HG03066 (cell line): ENCODE measurements around the gene GCM1.

ENCODE experiments used
- ATAC-seq: cut with Tn5 transposase; IDR thresholded peaks from one replicate; pipeline ENCODE4 v1.9.1; 2021; ENCODE audit warnings: low read depth; ENCODE audit not compliant: unreplicated experiment

Gene GCM1

GRCh38 chr6:53154071-53154470 lies 5.4 kb upstream of the GCM1 start:
- ATAC-seq, result no peak

DNA sequence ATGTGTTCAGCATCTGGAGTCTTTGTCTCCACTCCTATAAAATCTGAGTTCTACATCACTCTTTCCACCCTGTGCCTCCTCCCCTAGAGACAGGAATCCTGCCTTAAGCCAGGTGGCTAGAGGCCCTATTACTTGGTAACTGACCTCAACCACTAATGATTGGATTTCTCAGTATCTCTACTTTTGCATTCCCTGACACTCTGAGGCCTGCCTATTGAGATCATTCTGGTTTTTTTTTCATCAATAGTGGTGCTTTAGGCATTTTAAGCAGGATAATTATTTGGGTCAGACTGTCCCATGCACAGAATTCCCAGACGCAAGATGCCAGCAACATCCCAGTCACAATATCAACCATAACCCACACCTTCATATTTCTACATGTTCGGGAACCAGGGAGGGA lies 3.9 kb upstream of the GCM1 start:
- no peak for ATAC-seq

GRCh38 chr6:53151676-53152075 lies 3.0 kb upstream of the GCM1 start:
- no peak for ATAC-seq

GRCh38 chr6:53144802-53145201 lies 3.8 kb downstream of the GCM1 start:
- no peak for ATAC-seq

- no peak for ATAC-seq
These were observed 4.9 kb downstream of the GCM1 start for GRCh38 chr6:53143710-53144109.

- ATAC-seq, result no peak
These were observed 5.8 kb downstream of the GCM1 start for GRCh38 chr6:53142810-53143209.

GRCh38 chr6:53139841-53140413 lies 8.7 kb downstream of the GCM1 start:
- ATAC-seq, result no peak

DNA sequence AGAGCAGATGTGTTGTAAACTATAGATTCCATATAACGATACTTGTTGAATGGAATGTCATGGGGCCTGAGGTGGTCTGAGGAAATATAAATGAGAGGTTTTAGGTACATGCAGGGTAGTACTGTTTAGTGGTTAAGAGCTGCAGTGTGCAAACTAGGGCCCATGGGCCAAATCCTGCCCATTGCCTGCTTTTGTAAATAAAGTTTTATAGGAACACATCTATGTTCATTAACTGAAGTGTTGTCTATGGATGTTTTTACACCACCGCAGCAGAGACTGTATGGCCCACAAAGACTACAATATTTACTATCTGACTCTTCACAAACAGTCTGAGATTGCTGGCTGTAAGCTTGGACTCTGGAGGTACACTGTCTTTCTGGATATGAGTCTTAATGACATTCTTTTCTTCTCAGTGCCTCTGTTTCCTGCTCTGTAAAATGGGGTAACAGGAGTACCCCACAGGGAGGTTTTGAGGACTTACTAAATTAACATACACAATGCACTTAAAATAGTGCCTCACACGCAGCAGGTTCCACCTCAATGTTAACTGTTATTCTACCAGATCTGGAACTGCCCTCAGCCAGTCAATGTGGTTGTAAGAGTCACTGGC lies 12.5 kb downstream of the GCM1 start:
- ATAC-seq, result no peak

- ATAC-seq, result no peak
These were observed 13.9 kb downstream of the GCM1 start for GRCh38 chr6:53134601-53135235.

- no peak for ATAC-seq
These were observed 14.7 kb downstream of the GCM1 start for GRCh38 chr6:53133961-53134360.

GRCh38 chr6:53130569-53131290 lies 17.9 kb downstream of the GCM1 start:
- ATAC-seq, result no peak

DNA sequence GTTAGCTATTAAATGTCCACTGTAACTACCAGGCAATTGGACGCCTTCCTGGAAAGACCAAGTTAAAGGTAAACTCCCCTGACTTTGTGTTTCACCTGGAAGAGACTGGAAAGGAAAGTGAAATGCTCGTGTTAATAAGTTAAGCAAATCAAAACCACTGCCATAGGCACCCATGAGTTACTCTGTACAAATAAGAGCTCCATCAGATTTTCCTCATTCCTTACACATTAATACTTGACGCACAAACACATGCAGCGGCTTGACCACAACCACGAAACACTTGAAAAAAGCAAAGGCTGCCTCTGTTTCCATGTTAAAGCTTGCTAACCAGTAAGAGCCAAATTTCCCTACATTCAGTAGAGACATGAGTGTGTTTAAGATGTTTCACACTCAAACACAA lies 19.8 kb downstream of the GCM1 start:
- no peak for ATAC-seq

GRCh38 chr6:53125276-53125675 lies 23.4 kb downstream of the GCM1 start:
- ATAC-seq, result no peak

DNA sequence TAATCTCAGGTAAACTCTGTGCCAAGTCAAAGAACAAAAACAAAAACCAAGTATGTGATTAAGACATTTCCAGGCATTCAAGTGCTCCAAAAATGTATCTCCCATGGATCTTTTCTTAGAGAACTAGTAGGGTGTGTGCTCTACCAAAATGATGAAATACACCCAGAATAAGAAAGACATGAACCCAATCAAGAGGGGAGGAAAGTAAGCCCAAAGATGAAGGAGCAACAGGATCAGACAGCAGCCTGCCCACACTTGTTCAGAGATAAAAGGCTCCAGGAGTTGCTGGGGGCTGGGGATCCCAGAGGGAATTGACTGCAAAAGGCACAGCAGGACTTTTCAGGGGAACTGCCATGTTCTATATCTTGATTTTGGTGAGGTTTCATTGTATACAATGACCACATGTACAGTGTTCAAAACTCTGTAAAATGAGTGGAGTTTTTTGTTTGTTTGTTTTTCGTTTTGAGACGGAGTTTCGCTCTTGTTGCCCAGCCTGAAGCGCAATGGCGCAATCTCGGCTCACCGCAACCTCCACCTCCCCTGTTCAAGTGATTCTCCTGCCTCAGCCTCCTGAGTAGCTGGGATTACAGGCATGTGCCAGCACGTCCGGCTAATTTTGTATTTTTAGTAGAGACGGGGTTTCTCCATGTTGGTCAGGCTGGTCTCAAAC lies 24.4 kb downstream of the GCM1 start:
- ATAC-seq, result no peak

DNA sequence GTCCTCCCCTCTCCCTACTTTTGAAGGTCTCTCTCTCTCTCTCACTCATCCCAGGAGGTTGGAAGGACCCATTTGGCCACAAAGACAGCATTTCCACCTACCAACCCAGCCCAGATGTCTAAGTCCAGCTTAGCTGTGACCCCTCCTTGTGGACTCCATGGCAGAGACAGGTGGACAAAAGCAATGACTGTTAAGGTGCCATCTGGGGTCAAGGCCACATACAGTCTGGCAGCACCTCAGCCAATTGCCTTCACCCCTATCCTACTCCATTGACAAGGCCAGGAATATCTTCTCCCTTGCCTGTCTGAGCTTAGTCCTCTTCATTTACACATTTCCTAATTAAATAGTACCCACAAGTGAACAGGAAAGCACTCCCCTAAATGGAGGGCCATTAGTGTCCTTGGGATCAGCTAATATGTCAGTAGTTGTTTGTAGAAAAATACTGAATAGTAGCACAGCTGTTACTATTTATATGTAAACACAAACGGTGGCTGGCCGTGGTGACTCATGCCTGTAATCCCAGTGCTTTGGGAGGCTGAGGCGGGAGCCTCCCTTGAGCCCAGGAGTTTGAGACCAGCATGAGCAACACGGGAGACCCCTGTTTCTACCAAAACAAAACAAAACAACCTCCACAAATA lies 28.8 kb downstream of the GCM1 start:
- ATAC-seq, result no peak

DNA sequence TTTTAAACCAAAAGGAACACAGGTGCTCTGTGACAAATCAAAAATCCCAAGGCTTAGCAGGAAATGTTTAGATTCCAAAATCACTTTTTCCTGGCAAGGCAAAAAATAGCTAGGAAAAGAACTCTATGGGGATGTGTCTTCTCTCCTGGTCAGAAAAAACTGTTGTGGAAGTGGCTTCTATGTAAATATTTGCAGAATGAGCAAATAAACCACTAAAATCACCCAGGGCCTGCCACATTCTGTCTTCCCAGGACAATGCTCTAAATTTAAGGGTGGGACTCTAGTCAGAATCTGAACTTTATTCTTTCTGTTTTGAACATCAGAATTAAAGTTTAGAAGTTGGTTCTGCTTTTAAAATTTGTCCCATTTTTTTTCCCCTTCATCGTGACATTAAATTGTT lies 29.3 kb downstream of the GCM1 start:
- ATAC-seq, result no peak

DNA sequence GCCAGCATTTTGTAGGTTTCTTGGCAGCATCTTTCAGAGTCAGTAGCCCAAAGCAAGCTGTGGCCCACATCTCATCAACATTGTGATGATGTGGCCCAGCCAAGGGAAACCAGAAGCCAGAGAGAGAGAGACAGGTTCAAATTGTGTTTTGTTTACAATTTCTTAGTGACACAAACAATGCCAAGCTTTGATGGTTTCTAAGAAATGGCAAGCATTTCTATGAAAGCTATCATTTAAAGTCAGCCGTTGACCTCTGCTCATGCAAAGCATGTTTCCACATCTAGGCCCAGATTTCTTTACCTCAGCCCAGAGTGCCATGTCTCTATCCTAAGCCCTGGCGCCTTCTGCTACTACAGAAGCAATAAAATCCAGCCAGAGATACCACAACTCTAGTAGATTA lies 32.9 kb downstream of the GCM1 start:
- ATAC-seq, result no peak

DNA sequence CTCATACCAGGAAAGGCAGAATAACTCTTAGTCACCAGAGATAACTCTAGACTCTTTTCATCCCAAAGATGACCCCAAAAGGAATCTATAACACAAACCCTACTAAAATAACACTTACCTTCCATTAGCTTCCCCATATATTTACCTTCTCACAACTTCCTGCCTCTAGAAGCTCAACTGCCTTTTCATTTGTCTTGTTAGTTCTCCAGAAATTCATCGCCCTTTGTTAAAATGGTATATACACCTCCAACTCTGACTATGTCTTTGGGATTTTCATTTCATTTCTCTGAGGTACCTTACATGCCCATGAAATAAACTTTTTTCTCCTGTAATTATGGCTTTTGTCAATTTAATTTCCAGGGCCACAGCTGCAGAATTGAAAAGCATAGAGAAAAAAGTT lies 33.5 kb downstream of the GCM1 start:
- ATAC-seq, result no peak

GRCh38 chr6:53113742-53114141 lies 34.9 kb downstream of the GCM1 start:
- ATAC-seq, result no peak

DNA sequence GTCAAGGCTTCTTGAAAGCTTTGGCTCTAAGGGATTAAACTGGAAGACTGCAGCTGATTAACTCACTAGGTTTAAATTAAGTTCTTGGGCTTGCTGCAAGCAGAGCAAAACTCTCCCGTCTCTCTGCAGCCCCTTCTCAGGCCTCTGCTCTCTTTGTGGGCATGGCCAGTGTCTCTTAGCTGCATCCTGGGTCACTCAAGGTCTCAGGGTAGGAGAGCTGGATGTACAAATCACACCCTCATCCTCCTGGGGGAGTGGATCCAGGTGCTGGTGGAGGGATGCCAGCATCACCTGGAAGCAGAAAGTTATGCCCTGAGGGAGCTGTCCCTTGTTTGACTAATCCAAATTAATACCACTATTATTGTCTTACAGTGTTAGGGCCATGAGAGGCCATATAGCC lies 35.8 kb downstream of the GCM1 start:
- no peak for ATAC-seq

GRCh38 chr6:53112404-53112803 lies 36.2 kb downstream of the GCM1 start:
- ATAC-seq, result no peak
